OCI-LY1 (cell line): ENCODE results near the gene PRSS1.
"Not testable (repeated sequence)": the region's sequence is repeated elsewhere in the genome, so short reads cannot be mapped to it uniquely, and the experiment has no call there.

ENCODE experiments used
- H2AFZ ChIP-seq: fragments of 200-600 bp; sonication (generic), shearing (Covaris generic); 2 replicates; pipeline ENCODE4 v1.6.0; 2014; ENCODE audit warnings: antibody characterized with exemption, mild to moderate bottlenecking, low read length
- H3F3A ChIP-seq: fragments of 200-600 bp; sonication (generic), shearing (Covaris generic); 2 replicates; pipeline ENCODE4 v1.6.0; 2014; ENCODE audit warnings: mild to moderate bottlenecking, antibody characterized with exemption, low read length, moderate library complexity; ENCODE audit not compliant: insufficient read depth
- H3K27ac ChIP-seq: fragments of 200-600 bp; sonication (generic); 2 replicates; pipeline ENCODE4 v1.5.1; 2014; ENCODE audit warnings: low read length, mixed run types, mild to moderate bottlenecking, low read depth; ENCODE audit not compliant: poor library complexity, severe bottlenecking
- H3K27me3 ChIP-seq: fragments of 200-600 bp; sonication (generic); 2 replicates; pipeline ENCODE4 v1.6.0; 2014; ENCODE audit warnings: antibody characterized with exemption, mild to moderate bottlenecking, low read length, moderate library complexity; ENCODE audit not compliant: insufficient read depth
- H3K36me3 ChIP-seq: fragments of 200-600 bp; sonication (generic); 2 replicates; pipeline ENCODE4 v1.6.1; 2014; ENCODE audit warnings: mild to moderate bottlenecking, antibody characterized with exemption, low read length, moderate library complexity, mixed read lengths; ENCODE audit not compliant: insufficient read depth
- H3K4me1 ChIP-seq: fragments of 200-600 bp; sonication (generic); 2 replicates; pipeline ENCODE4 v1.5.1; 2014; ENCODE audit warnings: mild to moderate bottlenecking, low read length, moderate library complexity; ENCODE audit not compliant: insufficient read depth, severe bottlenecking
- H3K4me2 ChIP-seq: fragments of 200-600 bp; sonication (generic), shearing (Covaris generic); 2 replicates; pipeline ENCODE4 v1.6.1; 2014; ENCODE audit warnings: low read length
- H3K4me3 ChIP-seq: fragments of 200-600 bp; sonication (generic); 2 replicates; pipeline ENCODE4 v1.5.1; 2014; ENCODE audit warnings: low read length, low read depth, mild to moderate bottlenecking, mixed read lengths; ENCODE audit not compliant: poor library complexity, severe bottlenecking
- H3K79me2 ChIP-seq: fragments of 200-600 bp; shearing (Covaris generic); 2 replicates; pipeline ENCODE4 v1.6.1; 2016; ENCODE audit warnings: mixed run types, low read length, mixed read lengths; ENCODE audit not compliant: insufficient read depth
- H3K9ac ChIP-seq: fragments of 200-600 bp; sonication (generic), shearing (Covaris generic); 2 replicates; pipeline ENCODE4 v1.6.1; 2014; ENCODE audit warnings: mild to moderate bottlenecking, low read length, mixed read lengths
- H3K9me2 ChIP-seq: fragments of 200-600 bp; sonication (generic), shearing (Covaris generic); 2 replicates; pipeline ENCODE4 v1.6.1; 2014; ENCODE audit warnings: low read depth, mild to moderate bottlenecking, low read length, mixed read lengths
- H3K9me3 ChIP-seq: fragments of 200-600 bp; shearing (Covaris generic); 2 replicates; pipeline ENCODE4 v1.6.1; 2014; ENCODE audit warnings: low read length, mixed read lengths
- H4K20me1 ChIP-seq: fragments of 200-600 bp; sonication (generic), shearing (Covaris generic); 2 replicates; pipeline ENCODE4 v1.6.0; 2016; ENCODE audit warnings: mild to moderate bottlenecking, low read length; ENCODE audit not compliant: insufficient read depth
- EZH2 ChIP-seq: fragments of 200-600 bp; sonication (generic), shearing (Covaris generic); IDR thresholded peaks from 2 replicates; pipeline ENCODE4 v1.8.0; 2017; ENCODE audit warnings: borderline replicate concordance, mixed run types, mild to moderate bottlenecking, antibody characterized with exemption, low read length, moderate library complexity, mixed read lengths
- TF ChIP-seq, protein P1 (sequence below): fragments of 200-600 bp; sonication (generic), shearing (Covaris generic); IDR thresholded peaks from 2 replicates; pipeline ENCODE4 v1.5.1; 2017; ENCODE audit warnings: mild to moderate bottlenecking, antibody characterized with exemption, low read length, moderate library complexity, mixed read lengths

The PRSS1 gene

DNA sequence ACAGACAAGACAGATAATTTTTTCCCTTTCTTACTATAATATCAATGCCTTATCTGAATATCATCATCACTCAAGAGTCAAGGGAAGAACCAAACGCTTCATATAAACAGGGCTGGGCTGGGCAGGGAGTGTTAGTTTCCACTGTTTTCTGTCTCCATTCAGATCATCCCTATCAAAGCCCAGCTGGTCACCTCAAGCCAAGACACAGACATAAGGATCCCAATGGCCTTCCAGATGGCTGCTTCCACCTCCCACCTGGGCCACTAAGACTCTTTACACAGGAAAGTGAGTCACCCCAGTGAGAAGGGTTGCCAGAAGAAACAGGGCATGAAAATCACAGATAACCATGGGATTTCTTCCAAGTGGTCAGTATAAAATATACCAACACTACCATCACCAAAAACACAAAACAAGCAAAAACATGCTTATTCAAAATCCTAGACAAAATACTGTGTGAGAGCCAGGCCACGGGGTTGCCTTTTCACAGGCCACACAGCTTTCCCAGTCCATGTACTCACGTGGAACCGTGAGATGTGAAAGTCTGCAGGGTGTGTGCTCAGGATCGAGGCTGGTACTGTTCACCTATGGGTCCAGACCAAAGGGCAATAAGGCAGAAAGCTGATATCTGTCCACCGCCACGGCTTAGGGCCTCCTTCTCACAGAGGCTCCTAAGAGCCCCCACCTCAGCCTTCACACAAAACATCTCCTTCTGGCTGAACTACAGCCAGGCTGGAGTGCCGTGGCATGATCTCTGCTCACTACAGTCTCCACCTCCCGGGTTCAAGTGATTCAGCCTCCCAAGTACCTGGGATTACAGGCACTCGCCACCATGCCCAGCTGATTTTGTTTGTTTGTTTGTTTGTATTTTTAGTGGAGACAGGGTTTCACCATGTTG lies 5.7 kb downstream of the PRSS1 start:
- no peaks in the 10 kb centered on the region for H3K36me3 ChIP-seq
- no peaks in the 10 kb centered on the region for H3K4me1 ChIP-seq
- no peaks in the 10 kb centered on the region for H3K9me2 ChIP-seq
- H2AFZ ChIP-seq = no peak overlapping the region
- H3K4me3 ChIP-seq = no peak overlapping the region
- 0 out of 2 replicates have a peak, but pooled peaks cover 5% of the 10 kb centered on the region for H3K27me3 ChIP-seq
- H4K20me1 ChIP-seq = no peaks in the 10 kb centered on the region
- no peak overlapping the region for H3K9ac ChIP-seq
- H3F3A ChIP-seq = no peaks in the 10 kb centered on the region
- H3K9me3 ChIP-seq = no peaks in the 10 kb centered on the region
- no peaks in the 10 kb centered on the region for H3K79me2 ChIP-seq
- H3K27ac ChIP-seq = no peak overlapping the region
- TF ChIP-seq EZH2 = no peak
- no peak overlapping the region for H3K4me2 ChIP-seq

DNA sequence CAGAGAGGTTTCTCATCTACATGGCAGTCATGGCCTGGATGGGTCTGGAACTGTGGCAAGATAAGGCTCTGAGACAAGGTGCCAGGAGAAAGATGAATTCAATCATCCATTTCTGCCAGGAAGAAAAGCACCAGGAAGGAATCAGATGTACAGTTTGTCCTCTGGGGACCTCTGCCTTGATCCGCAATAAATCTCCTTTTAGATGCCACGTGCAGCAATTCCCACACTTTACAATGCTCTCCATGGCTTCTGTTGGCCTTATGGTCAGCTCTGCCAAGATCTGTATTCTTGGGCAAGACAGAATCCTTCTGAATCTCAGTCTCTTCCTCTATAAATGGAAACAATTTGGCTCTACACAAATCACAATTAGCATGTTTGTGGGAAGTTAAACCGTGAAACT lies 9.0 kb downstream of the PRSS1 start:
- H3K4me2 ChIP-seq, H3K27ac ChIP-seq, H3K36me3 ChIP-seq, H3K9me3 ChIP-seq, H3F3A ChIP-seq, H3K9me2 ChIP-seq, H3K4me1 ChIP-seq, H4K20me1 ChIP-seq, H3K9ac ChIP-seq, H2AFZ ChIP-seq, H3K4me3 ChIP-seq, H3K79me2 ChIP-seq: not testable (repeated sequence)
- peaks cover 15% of the 10 kb centered on the region for H3K27me3 ChIP-seq

DNA sequence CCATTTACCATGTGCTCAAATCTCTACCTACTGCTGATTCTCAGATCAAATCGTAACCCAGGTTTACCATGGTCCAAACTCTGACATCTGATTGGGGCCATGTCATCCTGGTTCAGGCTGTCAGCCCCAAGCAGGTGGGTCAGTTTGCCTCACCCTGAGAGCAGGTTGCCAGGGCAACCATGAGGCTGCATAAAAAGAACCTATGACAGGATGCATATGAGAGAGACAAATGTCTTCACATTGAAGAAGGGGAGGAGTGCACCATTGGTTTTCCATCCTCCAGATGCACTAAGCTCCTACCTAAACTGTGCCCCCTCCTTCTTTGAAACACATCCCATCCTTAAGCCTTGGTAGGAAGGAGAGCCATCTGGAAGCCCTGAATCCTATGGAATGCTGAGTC lies 10.2 kb downstream of the PRSS1 start:
- H3K79me2 ChIP-seq = no peaks in the 10 kb centered on the region
- no peaks in the 10 kb centered on the region for H4K20me1 ChIP-seq
- no peaks in the 10 kb centered on the region for H3K9me2 ChIP-seq
- no peak overlapping the region for H2AFZ ChIP-seq
- no peaks in the 10 kb centered on the region for H3K4me1 ChIP-seq
- no peak overlapping the region for H3K9ac ChIP-seq
- TF ChIP-seq EZH2 = no peak
- TF ChIP-seq, protein P1, sequence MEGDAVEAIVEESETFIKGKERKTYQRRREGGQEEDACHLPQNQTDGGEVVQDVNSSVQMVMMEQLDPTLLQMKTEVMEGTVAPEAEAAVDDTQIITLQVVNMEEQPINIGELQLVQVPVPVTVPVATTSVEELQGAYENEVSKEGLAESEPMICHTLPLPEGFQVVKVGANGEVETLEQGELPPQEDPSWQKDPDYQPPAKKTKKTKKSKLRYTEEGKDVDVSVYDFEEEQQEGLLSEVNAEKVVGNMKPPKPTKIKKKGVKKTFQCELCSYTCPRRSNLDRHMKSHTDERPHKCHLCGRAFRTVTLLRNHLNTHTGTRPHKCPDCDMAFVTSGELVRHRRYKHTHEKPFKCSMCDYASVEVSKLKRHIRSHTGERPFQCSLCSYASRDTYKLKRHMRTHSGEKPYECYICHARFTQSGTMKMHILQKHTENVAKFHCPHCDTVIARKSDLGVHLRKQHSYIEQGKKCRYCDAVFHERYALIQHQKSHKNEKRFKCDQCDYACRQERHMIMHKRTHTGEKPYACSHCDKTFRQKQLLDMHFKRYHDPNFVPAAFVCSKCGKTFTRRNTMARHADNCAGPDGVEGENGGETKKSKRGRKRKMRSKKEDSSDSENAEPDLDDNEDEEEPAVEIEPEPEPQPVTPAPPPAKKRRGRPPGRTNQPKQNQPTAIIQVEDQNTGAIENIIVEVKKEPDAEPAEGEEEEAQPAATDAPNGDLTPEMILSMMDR = no peak
- H3K36me3 ChIP-seq = no peaks in the 10 kb centered on the region
- H3K4me3 ChIP-seq = no peak overlapping the region
- H3K4me2 ChIP-seq = no peak overlapping the region
- H3K9me3 ChIP-seq = no peaks in the 10 kb centered on the region
- H3F3A ChIP-seq = no peaks in the 10 kb centered on the region
- peaks cover 16% of the 10 kb centered on the region for H3K27me3 ChIP-seq
- H3K27ac ChIP-seq = no peak overlapping the region

DNA sequence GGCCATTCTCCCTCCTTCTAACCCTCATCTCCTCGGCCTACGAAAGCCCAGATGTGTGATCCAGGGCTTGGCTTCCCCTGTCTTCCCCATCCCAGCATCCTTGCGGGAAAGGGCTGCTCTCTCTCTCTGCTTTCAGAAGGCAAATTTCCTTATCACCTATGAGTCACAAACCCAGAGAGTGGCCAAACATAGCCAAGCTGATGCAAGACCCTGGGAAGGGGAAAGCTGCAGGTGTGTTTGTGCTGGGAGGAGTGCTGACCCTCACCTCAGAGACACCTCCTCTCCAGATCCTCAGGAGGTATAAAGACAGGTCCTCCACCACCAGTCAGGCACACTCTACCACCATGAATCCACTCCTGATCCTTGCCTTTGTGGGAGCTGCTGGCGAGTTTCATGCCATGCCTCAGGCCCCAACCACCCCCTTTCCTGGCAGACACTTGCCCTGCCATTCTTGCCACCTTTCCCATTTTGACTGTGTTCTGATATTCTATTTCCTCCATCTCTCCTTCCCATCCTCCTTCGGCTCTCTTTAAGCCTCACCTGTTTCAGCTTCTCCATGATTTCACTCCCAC lies 10.9 kb downstream of the PRSS1 start:
- Histone ChIP-seq H3K9me3 (no peaks in the 10 kb centered on the region), H3K4me2 (no peak overlapping the region), H3F3A (no peaks in the 10 kb centered on the region), H4K20me1 (no peaks in the 10 kb centered on the region), H3K9ac (no peak overlapping the region), H3K27ac (no peak overlapping the region), H3K4me3 (no peak overlapping the region), H2AFZ (no peak overlapping the region), H3K9me2 (no peaks in the 10 kb centered on the region), H3K4me1 (no peaks in the 10 kb centered on the region), H3K27me3 (peaks cover 18% of the 10 kb centered on the region), H3K36me3 (no peaks in the 10 kb centered on the region), H3K79me2 (no peaks in the 10 kb centered on the region)
- TF ChIP-seq, protein P1 = no peak
- no peak for TF ChIP-seq EZH2

DNA sequence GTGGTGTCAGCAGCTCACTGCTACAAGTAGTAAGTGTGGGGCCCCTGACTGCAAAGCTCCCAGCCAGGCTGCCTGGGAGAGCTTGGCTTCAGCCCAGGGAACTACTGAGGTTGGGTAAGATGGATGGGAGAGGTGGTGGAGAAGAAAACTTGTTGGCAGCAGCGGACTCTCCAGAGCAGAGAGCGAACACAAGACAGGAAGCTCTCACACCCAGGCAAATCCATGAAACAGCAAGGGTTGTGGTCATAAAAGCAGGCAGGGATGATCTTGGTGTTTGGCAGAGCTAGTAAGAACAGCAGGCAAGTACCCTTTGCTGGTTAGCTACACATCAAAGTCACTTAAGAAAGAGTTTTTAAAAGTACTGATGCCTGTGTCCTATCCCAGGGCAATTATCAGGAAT lies 12.3 kb downstream of the PRSS1 start:
- not testable (repeated sequence) for H2AFZ ChIP-seq, H3K9ac ChIP-seq, H3K79me2 ChIP-seq, H3K27ac ChIP-seq, H3K36me3 ChIP-seq, H3K4me1 ChIP-seq, H3K9me2 ChIP-seq, H3K4me3 ChIP-seq, H3F3A ChIP-seq, H3K4me2 ChIP-seq, H3K9me3 ChIP-seq, H4K20me1 ChIP-seq
- H3K27me3 ChIP-seq = peaks cover 18% of the 10 kb centered on the region
